ENCODE data around the gene PDE4B.

PDE4B gene

DNA sequence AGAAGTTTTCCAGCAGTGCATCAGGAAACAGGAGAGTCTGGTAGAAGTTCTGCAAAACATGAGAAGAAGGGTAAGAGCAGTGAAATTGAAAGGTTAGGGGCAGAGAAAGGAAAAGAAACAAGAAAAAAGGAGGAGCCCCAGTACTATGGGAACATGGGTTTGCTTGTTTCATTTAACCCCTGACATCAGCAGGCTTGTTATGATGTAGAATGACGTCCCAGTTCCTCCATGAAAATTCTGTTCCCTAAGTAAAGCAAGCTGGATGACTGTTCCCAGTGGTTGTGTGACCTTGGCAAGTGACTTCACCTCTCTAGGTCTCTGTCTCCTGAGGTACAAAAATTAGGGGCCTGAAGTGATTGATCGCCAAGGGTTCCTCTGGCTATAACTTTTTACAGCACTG, 472.6 kb downstream of the PDE4B start:
- Histone ChIP-seq H3K9ac (ENCODE audit: low read length) (no peak overlapping the region), H2AFZ (ENCODE audit: low read depth, low read length) (no peak overlapping the region), H3K79me2 (ENCODE audit: low read length) (no peaks in the 10 kb centered on the region), H3K4me2 (ENCODE audit: low read length) (no peak overlapping the region), H4K20me1 (ENCODE audit: insufficient read depth, low read length) (no peaks in the 10 kb centered on the region), H3K9me3 (ENCODE audit: insufficient read depth, low read length) (no peaks in the 10 kb centered on the region), H3K36me3 (replicated peaks; ENCODE audit: low read depth, low read length) (no peaks in the 10 kb centered on the region), H3K4me3 (ENCODE audit: low read length) (no peak overlapping the region), H3K4me1 (ENCODE audit: low read length) (peaks cover 5% of the 10 kb centered on the region; the same call in 1 of the 2 replicates), H3K27ac (ENCODE audit: low read length) (no peak overlapping the region), H3K27me3 (ENCODE audit: low read depth, low read length) (no peaks in the 10 kb centered on the region)
- no peak for TF ChIP-seq EZH2phosphoT487 (IDR thresholded peaks at IDR 0.05; ENCODE audit: low read depth)
- TF ChIP-seq CTCF (IDR thresholded peaks at IDR 0.05; ENCODE audit: low read depth, low read length) = no peak

DNA sequence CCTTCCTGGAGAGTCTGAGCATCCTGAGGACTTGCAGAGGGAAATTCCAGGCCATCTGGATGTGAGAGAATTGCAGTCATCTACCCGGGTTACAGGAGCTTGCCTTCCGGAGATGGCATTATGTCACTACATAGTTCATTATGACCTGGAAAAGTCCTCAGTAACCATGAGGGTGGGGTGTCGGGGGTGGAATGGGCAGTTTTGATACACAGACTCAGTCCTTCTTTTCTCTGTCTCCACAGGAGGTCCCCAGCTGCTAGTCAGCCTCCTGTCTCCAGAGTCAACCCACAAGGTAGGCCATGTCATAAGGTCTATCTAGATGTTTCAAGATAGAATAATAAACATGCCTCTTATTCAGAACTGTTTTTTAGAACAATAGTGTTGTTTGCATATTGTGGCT, 473.1 kb downstream of the PDE4B start:
- H3K27me3 ChIP-seq (ENCODE audit: low read depth, low read length) = no peaks in the 10 kb centered on the region
- H3K79me2 ChIP-seq (ENCODE audit: low read length) = no peaks in the 10 kb centered on the region
- H4K20me1 ChIP-seq (ENCODE audit: insufficient read depth, low read length) = no peaks in the 10 kb centered on the region
- TF ChIP-seq EZH2phosphoT487 (IDR thresholded peaks at IDR 0.05; ENCODE audit: low read depth) = no peak
- peak; percentile 15; the same call in 1 of the 2 replicates for TF ChIP-seq CTCF (IDR thresholded peaks at IDR 0.05; ENCODE audit: low read depth, low read length)
- H3K4me3 ChIP-seq (ENCODE audit: low read length) = no peak overlapping the region
- H3K36me3 ChIP-seq (replicated peaks; ENCODE audit: low read depth, low read length) = no peaks in the 10 kb centered on the region
- H3K4me2 ChIP-seq (ENCODE audit: low read length) = no peak overlapping the region
- H2AFZ ChIP-seq (ENCODE audit: low read depth, low read length) = no peak overlapping the region
- H3K9ac ChIP-seq (ENCODE audit: low read length) = no peak overlapping the region
- H3K9me3 ChIP-seq (ENCODE audit: insufficient read depth, low read length) = no peaks in the 10 kb centered on the region
- peaks cover 11% of the 10 kb centered on the region for H3K4me1 ChIP-seq (ENCODE audit: low read length)
- H3K27ac ChIP-seq (ENCODE audit: low read length) = no peak overlapping the region

DNA sequence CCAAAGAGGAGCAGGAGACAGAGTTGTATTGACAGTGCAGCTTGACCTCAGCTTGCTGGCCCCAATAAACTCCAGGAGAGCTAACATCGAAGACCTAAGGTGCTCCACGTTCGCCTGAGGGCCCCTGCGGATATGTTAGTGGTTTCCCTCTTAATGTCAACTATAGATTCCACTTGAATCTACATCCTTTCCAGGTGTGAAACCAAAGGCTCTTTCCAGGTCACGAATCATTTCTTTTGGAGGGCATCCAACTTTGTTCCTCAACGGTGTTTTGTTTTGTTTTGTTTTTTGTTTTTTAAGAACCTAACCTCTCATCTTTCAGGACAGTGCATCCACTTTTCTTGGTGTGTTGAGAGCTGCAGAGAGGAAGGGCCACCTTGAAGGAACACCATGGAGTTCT, 473.7 kb downstream of the PDE4B start:
- H2AFZ ChIP-seq (ENCODE audit: low read depth, low read length) = no peak overlapping the region
- no peak overlapping the region for H3K27ac ChIP-seq (ENCODE audit: low read length)
- peaks cover 16% of the 10 kb centered on the region for H3K4me1 ChIP-seq (ENCODE audit: low read length)
- H3K79me2 ChIP-seq (ENCODE audit: low read length) = no peaks in the 10 kb centered on the region
- no peak overlapping the region for H3K9ac ChIP-seq (ENCODE audit: low read length)
- no peaks in the 10 kb centered on the region for H4K20me1 ChIP-seq (ENCODE audit: insufficient read depth, low read length)
- no peaks in the 10 kb centered on the region for H3K27me3 ChIP-seq (ENCODE audit: low read depth, low read length)
- H3K4me3 ChIP-seq (ENCODE audit: low read length) = no peak overlapping the region
- H3K9me3 ChIP-seq (ENCODE audit: insufficient read depth, low read length) = no peaks in the 10 kb centered on the region
- no peaks in the 10 kb centered on the region for H3K36me3 ChIP-seq (replicated peaks; ENCODE audit: low read depth, low read length)
- TF ChIP-seq EZH2phosphoT487 (IDR thresholded peaks at IDR 0.05; ENCODE audit: low read depth) (no peak), CTCF (IDR thresholded peaks at IDR 0.05; ENCODE audit: low read depth, low read length) (no peak)
- H3K4me2 ChIP-seq (ENCODE audit: low read length) = no peak overlapping the region

GRCh38 chr1:66266756-66267155, 474.1 kb downstream of the PDE4B start:
- Histone ChIP-seq H3K4me2 (ENCODE audit: low read length) (no peak overlapping the region), H2AFZ (ENCODE audit: low read depth, low read length) (no peak overlapping the region), H4K20me1 (ENCODE audit: insufficient read depth, low read length) (no peaks in the 10 kb centered on the region), H3K9ac (ENCODE audit: low read length) (no peak overlapping the region), H3K4me1 (ENCODE audit: low read length) (peaks cover 20% of the 10 kb centered on the region), H3K36me3 (replicated peaks; ENCODE audit: low read depth, low read length) (no peaks in the 10 kb centered on the region), H3K27ac (ENCODE audit: low read length) (no peak overlapping the region), H3K27me3 (ENCODE audit: low read depth, low read length) (no peaks in the 10 kb centered on the region), H3K9me3 (ENCODE audit: insufficient read depth, low read length) (no peaks in the 10 kb centered on the region), H3K4me3 (ENCODE audit: low read length) (no peak overlapping the region), H3K79me2 (ENCODE audit: low read length) (no peaks in the 10 kb centered on the region)
- no peak for TF ChIP-seq CTCF (IDR thresholded peaks at IDR 0.05; ENCODE audit: low read depth, low read length)
- TF ChIP-seq EZH2phosphoT487 (IDR thresholded peaks at IDR 0.05; ENCODE audit: low read depth) = no peak
